HCT116 (cell line): ENCODE measurements around the gene SETD3. TPM values are rescaled to one million over a fixed set of nuclear protein-coding genes. Genes with fewer than 3 reads are reported as not detected.

Experiments
- ATAC-seq: fragments of 200-7000 bp; cut with Tn5 transposase; 2 replicates; pipeline ENCODE4 v1.9.1; 2020; ENCODE audit warnings: mild to moderate bottlenecking, moderate library complexity
- BruUV-seq: library from RNA; stranded (reverse); fragments of 400-500 nt; replicated peaks from 2 replicates; lab custom pipeline; 2021; lab: Mats Ljungman, UMichigan
- CTCF ChIA-PET: fragments of 300-600 bp; sonication (Branson Sonifier 250); formaldehyde crosslinking; loops from one replicate; lab custom pipeline; 2021; ENCODE audit warnings: antibody characterized with exemption; lab: Charles Lee
- POLR2A ChIA-PET: fragments of 300-600, 350-600 bp; sonication (Branson Sonifier 250); formaldehyde crosslinking; loops from one replicate; lab custom pipeline; 2021; ENCODE audit warnings: antibody characterized with exemption; lab: Charles Lee
- RAD21 ChIA-PET, 2 experiments: fragments of 300-600 bp; sonication (Branson Sonifier 250); formaldehyde crosslinking; loops; one replicate each; lab custom pipeline; 2023; ENCODE audit warnings: low total read pairs in 2 of 2; ENCODE audit not compliant: uncharacterized antibody in 2 of 2, unreplicated experiment in 2 of 2, low non-redundant PET in 1 of 2; lab: Charles Lee
- DNase-seq: peaks from one replicate; pipeline ENCODE4 v3.0.0-alpha.2; 2010; ENCODE audit warnings: low read depth, low spot score
- H2AFZ ChIP-seq: fragments of 200-600 bp; shearing (Covaris generic), sonication (generic); 2 replicates; pipeline ENCODE4 v1.6.1; 2017; ENCODE audit warnings: low read depth, mixed run types, mixed read lengths, antibody characterized with exemption, low read length; ENCODE audit not compliant: poor library complexity, severe bottlenecking
- H3K27ac ChIP-seq: 2 replicates; pipeline ENCODE4 v1.5.1; 2012; ENCODE audit warnings: low read depth, low read length
- H3K27me3 ChIP-seq: fragments of 200-600 bp; sonication (generic); 2 replicates; pipeline ENCODE4 v1.6.1; 2016; ENCODE audit warnings: mixed run types, low read length, mixed read lengths; ENCODE audit not compliant: insufficient read depth
- H3K36me3 ChIP-seq, 2 experiments: fragments of 200-500 bp in 1 of 2; fragments of 200-600 bp in 1 of 2; sonication (Bioruptor generic) in 1 of 2; sonication (generic) in 1 of 2; 2 replicates each; pipeline versions ENCODE4 v1.5.1 to v1.6.1; 2014 to 2016; ENCODE audit warnings: low read length in 2 of 2, inconsistent platforms in 1 of 2, mixed read lengths in 1 of 2, mixed run types in 1 of 2; ENCODE audit not compliant: insufficient read depth in 2 of 2, control insufficient read depth in 1 of 2
- H3K4me1 ChIP-seq, 2 experiments: fragments of 200-600 bp in 1 of 2; sonication (generic) in 1 of 2; 2 replicates each; pipeline versions ENCODE4 v1.5.1 to v1.6.1; 2012 to 2017; ENCODE audit warnings: low read length in 2 of 2, inconsistent platforms in 1 of 2, mild to moderate bottlenecking in 1 of 2, mixed read lengths in 1 of 2, mixed run types in 1 of 2, moderate library complexity in 1 of 2; ENCODE audit not compliant: insufficient read depth in 2 of 2, control insufficient read depth in 1 of 2
- H3K4me2 ChIP-seq: fragments of 200-600 bp; sonication (generic); 2 replicates; pipeline ENCODE4 v1.6.1; 2017; ENCODE audit warnings: mixed run types, low read length, mixed read lengths
- H3K4me3 ChIP-seq, 2 experiments: fragments of 200-600 bp in 1 of 2; sonication (generic) in 1 of 2; replicated peaks in 1 of 2; 2 replicates each; pipeline ENCODE4 v1.5.1; 2011 to 2016; ENCODE audit warnings: low read length in 2 of 2, control low read depth in 1 of 2, low read depth in 1 of 2, mild to moderate bottlenecking in 1 of 2, mixed read lengths in 1 of 2, mixed run types in 1 of 2
- H3K79me2 ChIP-seq: fragments of 200-600 bp; sonication (generic); 2 replicates; pipeline ENCODE4 v1.6.1; 2017; ENCODE audit warnings: mild to moderate bottlenecking, mixed run types, low read length, moderate library complexity, mixed read lengths; ENCODE audit not compliant: insufficient read depth
- H3K9ac ChIP-seq: fragments of 200-600 bp; sonication (generic); 2 replicates; pipeline ENCODE4 v1.6.1; 2016; ENCODE audit warnings: low read length, mixed read lengths
- H3K9me2 ChIP-seq: fragments of 200-600 bp; sonication (generic), shearing (Covaris generic); 2 replicates; pipeline ENCODE4 v1.6.1; 2017; ENCODE audit warnings: mixed run types, mild to moderate bottlenecking, moderate library complexity; ENCODE audit not compliant: insufficient read depth
- H3K9me3 ChIP-seq, 2 experiments: fragments of 200-500 bp in 1 of 2; fragments of 200-600 bp in 1 of 2; sonication (Bioruptor generic) in 1 of 2; sonication (generic) in 1 of 2; 2 replicates each; pipeline ENCODE4 v1.6.1; 2014 to 2017; ENCODE audit warnings: low read length in 2 of 2, mixed read lengths in 2 of 2, inconsistent platforms in 1 of 2, low read depth in 1 of 2, mild to moderate bottlenecking in 1 of 2, mixed run types in 1 of 2, moderate library complexity in 1 of 2; ENCODE audit not compliant: control insufficient read depth in 1 of 2, insufficient read depth in 1 of 2
- H4K20me1 ChIP-seq: fragments of 200-600 bp; sonication (generic), shearing (Covaris generic); 2 replicates; pipeline ENCODE4 v1.6.1; 2017; ENCODE audit warnings: mixed run types, mild to moderate bottlenecking, moderate library complexity; ENCODE audit not compliant: insufficient read depth
- CEBPB ChIP-seq: IDR thresholded peaks from 2 replicates; pipeline ENCODE4 v1.6.1; 2012; ENCODE audit warnings: low read depth
- EZH2 ChIP-seq: fragments of 200-600 bp; sonication (generic); IDR thresholded peaks from 2 replicates; pipeline ENCODE4 v1.6.1; 2017; ENCODE audit warnings: antibody characterized with exemption, mixed run types
- FOSL1 ChIP-seq: IDR thresholded peaks from 2 replicates; pipeline ENCODE4 v1.6.1; 2012; ENCODE audit warnings: low read depth
- POLR2A ChIP-seq: IDR thresholded peaks from 2 replicates; pipeline ENCODE4 v1.7.0; 2011; ENCODE audit warnings: borderline replicate concordance; ENCODE audit not compliant: insufficient read depth, insufficient read length; ENCODE audit errors: extremely low read depth
- SIN3A ChIP-seq: IDR thresholded peaks from 2 replicates; pipeline ENCODE4 v1.6.1; 2012; ENCODE audit warnings: low read depth
- TCF7L2 ChIP-seq: IDR thresholded peaks from 2 replicates; pipeline ENCODE4 v1.7.0; 2011; ENCODE audit warnings: borderline replicate concordance, inconsistent platforms; ENCODE audit not compliant: insufficient read depth, insufficient read length; ENCODE audit errors: extremely low read depth
- ZNF274 ChIP-seq: fragments of 200-500 bp; sonication (Bioruptor generic); IDR thresholded peaks from 2 replicates; pipeline ENCODE4 v1.6.1; 2014; ENCODE audit warnings: mild to moderate bottlenecking, low read depth, low read length, inconsistent platforms
- intact Hi-C: fragments of 100-400 bp; cut with micrococcal nuclease; formaldehyde crosslinking; loops from 2 replicates; pipeline ENCODE4 v1.10.0; 2022
- total RNA-seq: library from RNA; stranded (reverse); gene quantifications from one replicate; pipeline ENCODE4 v1.2.1, GENCODE V29; 2021; ENCODE audit not compliant: unreplicated experiment
- TF ChIP-seq, protein P1 (sequence below): IDR thresholded peaks from 2 replicates; pipeline ENCODE4 v1.6.1; 2012
- TF ChIP-seq, protein P2 (sequence below): IDR thresholded peaks from 2 replicates; pipeline ENCODE4 v1.6.1; 2012; ENCODE audit warnings: low read depth

SETD3 gene
- total RNA-seq, 1 experiment from 2014 or later: 46.6 TPM

DNA sequence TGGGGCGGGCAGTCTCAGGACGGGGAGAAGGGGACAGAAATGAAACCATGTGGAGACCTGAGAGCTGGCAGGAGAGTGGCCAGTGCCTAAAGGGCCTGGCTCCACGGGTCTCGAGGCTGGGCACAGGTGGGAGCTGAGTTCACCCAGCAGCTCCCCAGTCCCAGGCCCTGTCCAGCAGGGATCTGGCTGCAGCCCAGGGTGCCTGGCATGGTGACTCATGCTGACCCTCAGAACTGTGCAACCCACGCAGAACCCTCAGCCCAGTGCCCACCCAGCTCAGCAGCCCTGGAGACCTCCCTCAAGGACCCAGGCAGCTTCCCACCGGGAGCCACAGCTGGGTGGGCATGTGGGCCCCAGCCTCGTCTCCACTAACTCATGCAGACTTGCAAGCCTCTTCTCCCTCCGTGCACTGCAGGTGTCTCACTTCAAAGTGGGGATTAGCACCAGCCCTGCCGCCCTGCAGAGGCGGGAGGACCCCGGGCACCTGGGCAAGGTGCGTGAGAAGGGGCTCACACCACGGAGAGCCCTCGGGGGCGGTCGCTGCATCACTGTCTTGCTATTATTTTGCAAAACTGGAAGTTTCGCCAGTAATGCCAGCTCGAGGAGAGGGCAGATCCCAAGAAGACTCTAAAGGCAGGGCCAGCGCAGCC, 46.9 kb upstream of the SETD3 start:
- Histone ChIP-seq H3K9me2 (no peaks in the 10 kb centered on the region), H3K79me2 (peaks cover 3% of the 10 kb centered on the region; the same call in 1 of the 2 replicates), H4K20me1 (no peaks in the 10 kb centered on the region), H3K4me3 (no peak overlapping the region), H3K4me1 (peaks cover 0 to 6% of the 10 kb centered on the region in 2 experiments; a peak in 2 of 4 replicates), H3K36me3 (no peaks in the 10 kb centered on the region), H3K9me3 (no peaks in the 10 kb centered on the region), H3K27me3 (no peaks in the 10 kb centered on the region), H2AFZ (no peak overlapping the region), H3K4me2 (no peak overlapping the region), H3K9ac (no peak overlapping the region), H3K27ac (no peak overlapping the region)
- TF ChIP-seq, protein P1, sequence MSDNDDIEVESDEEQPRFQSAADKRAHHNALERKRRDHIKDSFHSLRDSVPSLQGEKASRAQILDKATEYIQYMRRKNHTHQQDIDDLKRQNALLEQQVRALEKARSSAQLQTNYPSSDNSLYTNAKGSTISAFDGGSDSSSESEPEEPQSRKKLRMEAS: no peak
- no peak for TF ChIP-seq ZNF274
- ChIA-PET POLR2A (no interaction called here), RAD21 (no interaction called here), CTCF (no interaction called here)
- BruUV-seq: no TSS peak
- ATAC-seq (no peak), DNase-seq (no peak)
- intact Hi-C loops: loop anchor here (10.0 kb wide), 1 partner anchor 417 kb away; no protein-coding TSS in a partner anchor

DNA sequence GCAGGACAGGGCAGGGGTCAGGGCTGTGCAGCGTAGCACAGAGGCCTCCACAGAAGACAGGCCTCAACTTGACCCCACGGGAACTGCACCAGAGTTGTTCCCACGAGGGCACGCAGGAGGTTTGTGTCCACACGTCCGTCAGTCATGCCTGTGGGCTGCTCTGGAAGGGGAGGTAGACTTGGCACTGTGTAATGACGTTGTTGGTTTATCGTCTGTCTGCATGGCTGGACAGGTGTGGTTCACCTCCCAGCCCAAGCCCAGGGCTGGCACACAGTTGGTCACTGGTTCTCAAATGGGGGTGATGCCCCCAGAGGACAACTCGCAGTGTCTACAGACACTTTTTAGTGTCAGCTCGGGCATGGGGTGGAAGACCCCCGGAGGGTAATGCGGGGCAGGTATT, 46.4 kb upstream of the SETD3 start:
- Histone ChIP-seq H3K9me3 (no peaks in the 10 kb centered on the region), H2AFZ (no peak overlapping the region), H3K27me3 (no peaks in the 10 kb centered on the region), H3K4me1 (peaks cover 0 to 6% of the 10 kb centered on the region in 2 experiments; a peak in 2 of 4 replicates), H3K4me2 (no peak overlapping the region), H3K4me3 (no peak overlapping the region), H3K36me3 (no peaks in the 10 kb centered on the region), H4K20me1 (no peaks in the 10 kb centered on the region), H3K9ac (no peak overlapping the region), H3K9me2 (no peaks in the 10 kb centered on the region), H3K27ac (no peak overlapping the region), H3K79me2 (peaks cover 3% of the 10 kb centered on the region; the same call in 1 of the 2 replicates)
- DNase-seq (no peak), ATAC-seq (no peak)
- intact Hi-C loops: loop anchor here (10.0 kb wide), 1 partner anchor 418 kb away; no protein-coding TSS in a partner anchor
- RAD21 ChIA-PET: no interaction called here
- CTCF ChIA-PET: no interaction called here
- no TSS peak for BruUV-seq
- POLR2A ChIA-PET: no interaction called here
- TF ChIP-seq EZH2 (no peak), ZNF274 (no peak), FOSL1 (no peak), TCF7L2 (no peak), SIN3A (no peak), POLR2A (no peak), CEBPB (no peak)
- TF ChIP-seq, protein P2, sequence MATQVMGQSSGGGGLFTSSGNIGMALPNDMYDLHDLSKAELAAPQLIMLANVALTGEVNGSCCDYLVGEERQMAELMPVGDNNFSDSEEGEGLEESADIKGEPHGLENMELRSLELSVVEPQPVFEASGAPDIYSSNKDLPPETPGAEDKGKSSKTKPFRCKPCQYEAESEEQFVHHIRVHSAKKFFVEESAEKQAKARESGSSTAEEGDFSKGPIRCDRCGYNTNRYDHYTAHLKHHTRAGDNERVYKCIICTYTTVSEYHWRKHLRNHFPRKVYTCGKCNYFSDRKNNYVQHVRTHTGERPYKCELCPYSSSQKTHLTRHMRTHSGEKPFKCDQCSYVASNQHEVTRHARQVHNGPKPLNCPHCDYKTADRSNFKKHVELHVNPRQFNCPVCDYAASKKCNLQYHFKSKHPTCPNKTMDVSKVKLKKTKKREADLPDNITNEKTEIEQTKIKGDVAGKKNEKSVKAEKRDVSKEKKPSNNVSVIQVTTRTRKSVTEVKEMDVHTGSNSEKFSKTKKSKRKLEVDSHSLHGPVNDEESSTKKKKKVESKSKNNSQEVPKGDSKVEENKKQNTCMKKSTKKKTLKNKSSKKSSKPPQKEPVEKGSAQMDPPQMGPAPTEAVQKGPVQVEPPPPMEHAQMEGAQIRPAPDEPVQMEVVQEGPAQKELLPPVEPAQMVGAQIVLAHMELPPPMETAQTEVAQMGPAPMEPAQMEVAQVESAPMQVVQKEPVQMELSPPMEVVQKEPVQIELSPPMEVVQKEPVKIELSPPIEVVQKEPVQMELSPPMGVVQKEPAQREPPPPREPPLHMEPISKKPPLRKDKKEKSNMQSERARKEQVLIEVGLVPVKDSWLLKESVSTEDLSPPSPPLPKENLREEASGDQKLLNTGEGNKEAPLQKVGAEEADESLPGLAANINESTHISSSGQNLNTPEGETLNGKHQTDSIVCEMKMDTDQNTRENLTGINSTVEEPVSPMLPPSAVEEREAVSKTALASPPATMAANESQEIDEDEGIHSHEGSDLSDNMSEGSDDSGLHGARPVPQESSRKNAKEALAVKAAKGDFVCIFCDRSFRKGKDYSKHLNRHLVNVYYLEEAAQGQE: no peak
